ENCODE results near the gene ZNF777. TPM values are rescaled to one million over a fixed set of nuclear protein-coding genes. Genes with fewer than 3 reads are reported as not detected.

The ZNF777 gene
- total RNA-seq, 1 donor from 2014 or later, result 17.2 TPM

DNA sequence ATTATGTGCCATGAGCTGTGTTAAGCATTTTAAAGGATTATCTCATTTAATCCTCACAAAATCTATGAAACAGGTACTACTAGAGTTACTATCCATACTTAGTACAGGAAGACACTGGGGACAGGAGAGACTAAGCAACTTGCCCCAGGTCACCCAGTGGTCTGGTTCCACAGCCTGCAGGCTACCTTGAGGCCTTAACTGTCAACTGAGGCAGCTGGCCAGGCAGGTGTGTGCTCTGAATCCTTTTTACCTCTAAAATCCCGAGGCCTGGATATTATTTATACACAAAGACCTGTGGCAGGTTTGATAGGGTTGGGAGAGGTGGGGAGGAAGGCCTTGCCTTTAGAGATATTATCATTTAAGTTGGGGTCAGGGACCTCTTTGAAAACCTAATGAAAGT, 3.1 kb downstream of the ZNF777 start:
- peaks cover 16% of the 10 kb centered on the region for H3K4me1 Mint-ChIP-seq (ENCODE audit: low read depth, unreplicated experiment)
- Histone ChIP-seq H3K4me1 (ENCODE audit: insufficient read depth, low read length) (peaks cover 10% of the 10 kb centered on the region), H2AFZ (ENCODE audit: low read depth, low read length) (no peak overlapping the region), H3K27ac (ENCODE audit: low read depth, low read length) (no peak overlapping the region), H3K4me3 (ENCODE audit: insufficient read depth, low read depth, low read length) (no peak overlapping the region), H3K36me3 (ENCODE audit: insufficient read depth, low read length) (peaks cover 32% of the 10 kb centered on the region), H3K27me3 (ENCODE audit: insufficient read depth, low read length) (no peaks in the 10 kb centered on the region), H3K79me2 (ENCODE audit: insufficient read depth, low read length) (peaks cover 57% of the 10 kb centered on the region), H3K4me2 (ENCODE audit: low read length) (peak overlapping the region; percentile 87), H3K9me3 (ENCODE audit: insufficient read depth, low read depth, low read length) (no peaks in the 10 kb centered on the region), H4K20me1 (ENCODE audit: insufficient read depth, low read length) (peaks cover 58% of the 10 kb centered on the region), H3K9ac (ENCODE audit: low read length) (no peak overlapping the region)
- H3K27me3 Mint-ChIP-seq (ENCODE audit: low read depth, unreplicated experiment), result no peaks in the 10 kb centered on the region
- FAIRE-seq (no peak), DNase-seq (ENCODE audit: low read depth) (no peak)
- H3K9me3 Mint-ChIP-seq (ENCODE audit: unreplicated experiment), result peaks cover 2% of the 10 kb centered on the region
- H3K27ac Mint-ChIP-seq (ENCODE audit: unreplicated experiment), result no peak overlapping the region
- no peak overlapping the region for H3K4me3 Mint-ChIP-seq (ENCODE audit: unreplicated experiment)
- TF ChIP-seq, protein P1, sequence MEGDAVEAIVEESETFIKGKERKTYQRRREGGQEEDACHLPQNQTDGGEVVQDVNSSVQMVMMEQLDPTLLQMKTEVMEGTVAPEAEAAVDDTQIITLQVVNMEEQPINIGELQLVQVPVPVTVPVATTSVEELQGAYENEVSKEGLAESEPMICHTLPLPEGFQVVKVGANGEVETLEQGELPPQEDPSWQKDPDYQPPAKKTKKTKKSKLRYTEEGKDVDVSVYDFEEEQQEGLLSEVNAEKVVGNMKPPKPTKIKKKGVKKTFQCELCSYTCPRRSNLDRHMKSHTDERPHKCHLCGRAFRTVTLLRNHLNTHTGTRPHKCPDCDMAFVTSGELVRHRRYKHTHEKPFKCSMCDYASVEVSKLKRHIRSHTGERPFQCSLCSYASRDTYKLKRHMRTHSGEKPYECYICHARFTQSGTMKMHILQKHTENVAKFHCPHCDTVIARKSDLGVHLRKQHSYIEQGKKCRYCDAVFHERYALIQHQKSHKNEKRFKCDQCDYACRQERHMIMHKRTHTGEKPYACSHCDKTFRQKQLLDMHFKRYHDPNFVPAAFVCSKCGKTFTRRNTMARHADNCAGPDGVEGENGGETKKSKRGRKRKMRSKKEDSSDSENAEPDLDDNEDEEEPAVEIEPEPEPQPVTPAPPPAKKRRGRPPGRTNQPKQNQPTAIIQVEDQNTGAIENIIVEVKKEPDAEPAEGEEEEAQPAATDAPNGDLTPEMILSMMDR (IDR thresholded peaks at IDR 0.05; ENCODE audit: insufficient read depth, low read depth, low read length), result no peak
- no peak for TF ChIP-seq EZH2 (IDR thresholded peaks at IDR 0.05; ENCODE audit: insufficient read depth, low read length)
- peaks cover 19% of the 10 kb centered on the region for H3K36me3 Mint-ChIP-seq (ENCODE audit: low read depth, unreplicated experiment)

DNA sequence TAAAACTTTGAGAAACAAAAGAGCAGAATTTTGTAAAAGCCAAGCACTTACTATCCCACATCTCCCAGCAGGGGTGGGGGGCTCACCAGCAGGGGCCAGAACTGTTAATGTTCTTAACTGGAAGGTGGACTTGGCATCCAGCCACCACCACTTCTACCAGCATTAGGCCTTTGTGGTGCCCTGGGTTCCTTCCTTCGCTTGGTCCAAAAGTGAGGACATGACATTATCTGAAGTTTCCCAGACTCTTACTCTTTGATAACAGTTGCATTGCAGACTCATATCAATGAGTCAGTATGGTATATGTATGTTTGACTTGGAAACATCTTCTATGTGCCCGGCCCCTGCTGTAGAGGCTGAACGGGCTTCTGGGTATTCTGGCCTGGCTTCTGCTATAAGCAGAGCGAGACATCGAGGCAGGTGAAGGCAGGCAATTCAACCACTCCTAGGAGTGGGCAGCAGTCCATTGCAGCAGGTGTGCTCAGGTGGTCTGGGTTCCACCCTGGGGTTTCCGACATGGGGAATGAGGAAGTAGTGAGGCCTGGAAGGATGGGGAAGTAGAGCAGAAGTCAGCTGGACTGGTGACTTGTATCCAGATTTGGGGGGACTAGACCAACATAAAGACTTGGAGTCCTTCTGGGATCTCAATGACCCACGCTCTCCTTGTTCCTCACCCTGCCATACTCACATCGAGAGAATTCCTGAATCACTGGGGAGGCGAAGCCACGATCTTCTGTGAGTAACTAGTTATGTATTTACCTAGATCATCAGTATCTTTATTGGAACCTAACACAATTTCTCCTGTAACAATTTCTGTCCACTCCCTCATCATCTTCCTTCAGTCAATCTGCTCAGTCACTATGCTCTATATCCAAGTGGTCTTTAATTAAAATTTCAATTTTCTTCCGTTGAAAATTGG, 4.1 kb downstream of the ZNF777 start:
- Mint-ChIP-seq H3K27ac (ENCODE audit: unreplicated experiment) (no peak overlapping the region), H3K9me3 (ENCODE audit: unreplicated experiment) (peaks cover 2% of the 10 kb centered on the region), H3K4me3 (ENCODE audit: unreplicated experiment) (no peak overlapping the region), H3K4me1 (ENCODE audit: low read depth, unreplicated experiment) (peaks cover 16% of the 10 kb centered on the region), H3K27me3 (ENCODE audit: low read depth, unreplicated experiment) (no peaks in the 10 kb centered on the region), H3K36me3 (ENCODE audit: low read depth, unreplicated experiment) (peaks cover 19% of the 10 kb centered on the region)
- TF ChIP-seq EZH2 (IDR thresholded peaks at IDR 0.05; ENCODE audit: insufficient read depth, low read length), result no peak
- TF ChIP-seq, protein P1 (IDR thresholded peaks at IDR 0.05; ENCODE audit: insufficient read depth, low read depth, low read length), result no peak
- Histone ChIP-seq H3K79me2 (ENCODE audit: insufficient read depth, low read length) (peaks cover 57% of the 10 kb centered on the region), H3K4me1 (ENCODE audit: insufficient read depth, low read length) (peaks cover 10% of the 10 kb centered on the region), H3K27ac (ENCODE audit: low read depth, low read length) (no peak overlapping the region), H3K9me3 (ENCODE audit: insufficient read depth, low read depth, low read length) (no peaks in the 10 kb centered on the region), H3K4me3 (ENCODE audit: insufficient read depth, low read depth, low read length) (no peak overlapping the region), H3K4me2 (ENCODE audit: low read length) (no peak overlapping the region), H3K9ac (ENCODE audit: low read length) (no peak overlapping the region), H4K20me1 (ENCODE audit: insufficient read depth, low read length) (peaks cover 59% of the 10 kb centered on the region), H3K36me3 (ENCODE audit: insufficient read depth, low read length) (peaks cover 33% of the 10 kb centered on the region), H2AFZ (ENCODE audit: low read depth, low read length) (no peak overlapping the region), H3K27me3 (ENCODE audit: insufficient read depth, low read length) (no peaks in the 10 kb centered on the region)
- no peak for FAIRE-seq
- DNase-seq (ENCODE audit: low read depth), result no peak
